ENCODE measurements around the gene GUCY1B1. TPM values are rescaled to one million over a fixed set of nuclear protein-coding genes. Genes with fewer than 3 reads are reported as not detected.
A peak's percentile ranks its signal among the peaks of the same experiment; 100 is the strongest.

Gene GUCY1B1
- polyA plus RNA-seq, 1 donor from 2014 or later: 13.6 TPM

DNA sequence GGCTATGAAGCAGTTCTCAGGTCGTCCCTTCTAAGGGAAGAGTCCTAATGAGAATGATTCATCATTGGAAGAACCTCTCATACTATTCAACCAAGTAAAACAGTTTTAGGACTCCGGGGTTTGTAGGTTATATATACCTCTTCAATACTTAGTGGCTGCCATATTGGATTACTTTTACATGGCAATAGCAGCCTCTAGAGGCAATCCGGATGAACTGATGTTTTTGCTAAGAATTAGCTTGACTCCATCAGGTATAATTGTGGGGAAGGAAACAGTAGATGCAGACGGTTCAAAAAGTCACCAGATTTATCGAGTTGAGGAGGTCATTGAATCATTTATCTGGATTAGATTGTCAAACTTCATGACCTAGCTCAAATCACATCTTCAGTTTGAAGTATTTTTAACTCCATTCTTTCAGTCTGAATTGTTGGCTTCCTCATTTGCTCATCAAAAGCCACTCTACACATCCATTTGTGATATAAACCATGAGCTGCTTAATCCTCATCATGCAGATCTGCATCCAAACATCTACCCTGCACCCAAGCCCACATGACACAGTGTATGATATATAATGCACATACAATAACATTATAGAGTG, 28.4 kb downstream of the GUCY1B1 start:
- no peaks in the 10 kb centered on the region for H3K9me2 ChIP-seq (ENCODE audit: insufficient read depth, low read length)
- H3K9me3 ChIP-seq (ENCODE audit: low read length): no peaks in the 10 kb centered on the region
- no peaks in the 10 kb centered on the region for H3K27me3 ChIP-seq (ENCODE audit: insufficient read depth, low read depth, low read length)
- no peak overlapping the region for H3K4me3 ChIP-seq (ENCODE audit: low read length)
- no peak overlapping the region for H3K4me2 ChIP-seq (ENCODE audit: low read length)
- no peaks in the 10 kb centered on the region for H3F3A ChIP-seq (ENCODE audit: insufficient read depth, low read length, poor library complexity, severe bottlenecking)
- H3K27ac ChIP-seq (ENCODE audit: low read length): no peak overlapping the region
- H3K79me2 ChIP-seq (replicated peaks; ENCODE audit: insufficient read depth, low read length): no peaks in the 10 kb centered on the region
- H3K36me3 ChIP-seq (ENCODE audit: insufficient read depth, low read length): no peaks in the 10 kb centered on the region
- no peak overlapping the region for H2AFZ ChIP-seq (ENCODE audit: low read depth, low read length)
- TF ChIP-seq CTCF (IDR thresholded peaks at IDR 0.05; ENCODE audit: poor library complexity, severe bottlenecking): peak; percentile 80
- no peak for TF ChIP-seq EP300 (conservative IDR thresholded peaks at IDR 0.05; ENCODE audit: poor library complexity, severe bottlenecking)
- TF ChIP-seq RAD21 (conservative IDR thresholded peaks at IDR 0.05): peak; percentile 84
- TF ChIP-seq SMC3 (conservative IDR thresholded peaks at IDR 0.05; ENCODE audit: poor library complexity): peak; percentile 79
- no peaks in the 10 kb centered on the region for H4K20me1 ChIP-seq (ENCODE audit: insufficient read depth)
- H3K9ac ChIP-seq (ENCODE audit: low read length): no peak overlapping the region

DNA sequence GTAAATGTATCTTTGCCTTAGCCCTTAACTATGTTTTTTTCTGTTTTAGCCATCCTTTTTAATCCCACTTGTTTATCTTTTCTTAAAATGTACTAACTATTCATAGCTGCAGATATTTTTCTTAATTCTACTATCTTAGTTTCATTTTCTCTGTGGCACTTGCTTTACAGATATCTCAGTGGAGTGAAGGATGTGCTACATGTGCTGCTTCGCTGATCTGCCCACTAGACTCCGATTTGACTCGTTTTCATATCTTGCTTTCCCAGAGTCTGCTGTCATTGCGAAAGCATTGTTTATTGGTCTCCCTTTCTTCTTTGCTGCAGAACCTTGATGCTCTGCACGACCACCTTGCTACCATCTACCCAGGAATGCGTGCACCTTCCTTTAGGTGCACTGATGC, 30.6 kb downstream of the GUCY1B1 start:
- TF ChIP-seq RAD21 (conservative IDR thresholded peaks at IDR 0.05) (no peak), EP300 (conservative IDR thresholded peaks at IDR 0.05; ENCODE audit: poor library complexity, severe bottlenecking) (no peak), MXI1 (conservative IDR thresholded peaks at IDR 0.05; ENCODE audit: poor library complexity, severe bottlenecking) (no peak)
- no peak overlapping the region for H3K4me2 ChIP-seq (ENCODE audit: low read length)
- H3K79me2 ChIP-seq (replicated peaks; ENCODE audit: insufficient read depth, low read length): no peaks in the 10 kb centered on the region
- no peak overlapping the region for H3K9ac ChIP-seq (ENCODE audit: low read length)
- no peak overlapping the region for H2AFZ ChIP-seq (ENCODE audit: low read depth, low read length)
- H4K20me1 ChIP-seq (ENCODE audit: insufficient read depth): no peaks in the 10 kb centered on the region
- H3K27me3 ChIP-seq (ENCODE audit: insufficient read depth, low read depth, low read length): no peaks in the 10 kb centered on the region
- H3K27ac ChIP-seq (ENCODE audit: low read length): no peak overlapping the region
- no peaks in the 10 kb centered on the region for H3F3A ChIP-seq (ENCODE audit: insufficient read depth, low read length, poor library complexity, severe bottlenecking)
- H3K9me2 ChIP-seq (ENCODE audit: insufficient read depth, low read length): no peaks in the 10 kb centered on the region
- H3K4me3 ChIP-seq (ENCODE audit: low read length): no peak overlapping the region
- no peaks in the 10 kb centered on the region for H3K36me3 ChIP-seq (ENCODE audit: insufficient read depth, low read length)
- H3K9me3 ChIP-seq (ENCODE audit: low read length): no peaks in the 10 kb centered on the region

- H3K36me3 ChIP-seq (ENCODE audit: insufficient read depth, low read length): no peaks in the 10 kb centered on the region
- no peak overlapping the region for H3K4me3 ChIP-seq (ENCODE audit: low read length)
- no peaks in the 10 kb centered on the region for H4K20me1 ChIP-seq (ENCODE audit: insufficient read depth)
- TF ChIP-seq MXI1 (conservative IDR thresholded peaks at IDR 0.05; ENCODE audit: poor library complexity, severe bottlenecking) (no peak), TAF1 (IDR thresholded peaks at IDR 0.05; ENCODE audit: low read depth) (no peak), REST (IDR thresholded peaks at IDR 0.05; ENCODE audit: borderline replicate concordance) (no peak), POLR2AphosphoS5 (IDR thresholded peaks at IDR 0.05) (no peak), SMC3 (conservative IDR thresholded peaks at IDR 0.05; ENCODE audit: poor library complexity) (no peak), CTCF (IDR thresholded peaks at IDR 0.05; ENCODE audit: poor library complexity, severe bottlenecking) (no peak), RAD21 (conservative IDR thresholded peaks at IDR 0.05) (no peak), EP300 (conservative IDR thresholded peaks at IDR 0.05; ENCODE audit: poor library complexity, severe bottlenecking) (no peak)
- no peaks in the 10 kb centered on the region for H3F3A ChIP-seq (ENCODE audit: insufficient read depth, low read length, poor library complexity, severe bottlenecking)
- H3K9ac ChIP-seq (ENCODE audit: low read length): no peak overlapping the region
- no peaks in the 10 kb centered on the region for H3K79me2 ChIP-seq (replicated peaks; ENCODE audit: insufficient read depth, low read length)
- H3K27me3 ChIP-seq (ENCODE audit: insufficient read depth, low read depth, low read length): no peaks in the 10 kb centered on the region
- no peak overlapping the region for H3K27ac ChIP-seq (ENCODE audit: low read length)
- H3K9me3 ChIP-seq (ENCODE audit: low read length): no peaks in the 10 kb centered on the region
- no peak overlapping the region for H2AFZ ChIP-seq (ENCODE audit: low read depth, low read length)
- H3K4me2 ChIP-seq (ENCODE audit: low read length): no peak overlapping the region
- no peaks in the 10 kb centered on the region for H3K9me2 ChIP-seq (ENCODE audit: insufficient read depth, low read length)
Observed at GRCh38 chr4:155789982-155790381, 31.2 kb downstream of the GUCY1B1 start.
